GM19468 (cell line): ENCODE measurements around the gene ASXL3.

Source experiments
- ATAC-seq: cut with Tn5 transposase; IDR thresholded peaks from one replicate; pipeline ENCODE4 v1.9.1; 2021; ENCODE audit warnings: mild to moderate bottlenecking, moderate library complexity, moderate number of reproducible peaks; ENCODE audit not compliant: unreplicated experiment; ENCODE audit errors: extremely low read depth

Gene ASXL3

DNA sequence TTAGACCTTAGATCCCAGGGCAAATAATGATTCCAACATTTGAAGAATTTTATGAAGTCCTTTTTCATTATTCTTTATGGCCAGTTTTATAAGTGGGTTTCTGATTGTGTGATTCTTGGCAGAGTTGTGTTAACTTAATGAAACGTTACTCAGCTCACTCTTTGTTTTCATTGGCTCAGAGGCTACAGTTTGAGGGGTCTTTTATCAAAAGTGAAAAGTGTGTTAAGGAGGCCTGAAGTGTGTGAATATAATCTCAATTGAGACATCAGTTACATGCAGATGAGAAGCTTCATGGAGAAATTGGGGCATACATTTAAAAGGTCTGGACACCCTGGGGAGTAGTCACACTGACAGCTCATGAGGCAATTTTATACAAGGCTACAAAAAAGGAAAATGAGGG is 74.6 kb downstream of the ASXL3 start:
- ATAC-seq: no peak

- no peak for ATAC-seq
These were observed 75.2 kb downstream of the ASXL3 start for GRCh38 chr18:33653231-33653630.

- ATAC-seq: no peak
These were observed 79.0 kb downstream of the ASXL3 start for GRCh38 chr18:33656889-33657448.

- no peak for ATAC-seq
These were observed 82.8 kb downstream of the ASXL3 start for GRCh38 chr18:33660696-33661310.

- no peak for ATAC-seq
These were observed 86.3 kb downstream of the ASXL3 start for GRCh38 chr18:33664241-33664874.

DNA sequence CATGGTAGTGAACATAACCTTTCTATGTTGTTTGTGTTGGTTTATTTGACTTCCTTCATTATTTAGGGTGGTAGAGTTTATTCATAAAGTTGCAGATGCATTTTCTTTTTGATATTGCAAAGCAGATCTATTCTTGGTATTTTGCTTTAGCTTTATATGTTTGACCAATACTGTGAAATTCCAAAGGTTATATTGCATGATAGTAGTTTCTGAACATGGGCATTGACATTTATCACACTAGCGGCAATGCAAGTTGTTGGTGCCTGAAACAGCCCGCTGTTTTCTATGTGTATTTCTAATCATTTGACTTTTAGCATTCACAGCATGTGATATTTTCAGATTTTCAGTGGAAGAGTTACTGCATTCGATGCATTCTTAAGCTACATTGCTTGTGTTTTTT is 87.2 kb downstream of the ASXL3 start:
- ATAC-seq: no peak

- no peak for ATAC-seq
These were observed 87.6 kb downstream of the ASXL3 start for GRCh38 chr18:33665641-33666040.

- ATAC-seq: no peak
These were observed 88.9 kb downstream of the ASXL3 start for GRCh38 chr18:33666915-33667314.

DNA sequence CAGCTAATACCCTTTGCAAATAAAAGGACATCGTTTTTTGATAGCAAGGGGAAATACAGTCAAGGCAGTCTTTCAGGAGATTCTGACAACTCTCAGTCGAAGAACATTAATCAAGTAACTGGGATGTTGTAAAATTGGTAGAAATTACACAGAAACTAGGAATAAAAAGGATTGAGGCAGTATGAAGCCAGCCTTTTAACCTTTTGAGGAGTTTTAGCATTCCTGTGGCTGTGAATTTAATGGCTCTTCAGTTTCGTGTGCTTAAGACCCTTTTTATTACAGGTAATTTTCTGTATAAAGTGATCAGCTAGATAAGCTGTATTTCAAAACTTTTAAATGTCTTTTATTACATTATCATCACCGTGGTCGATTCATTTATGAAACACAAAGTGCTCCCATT is 91.6 kb downstream of the ASXL3 start:
- no peak for ATAC-seq

DNA sequence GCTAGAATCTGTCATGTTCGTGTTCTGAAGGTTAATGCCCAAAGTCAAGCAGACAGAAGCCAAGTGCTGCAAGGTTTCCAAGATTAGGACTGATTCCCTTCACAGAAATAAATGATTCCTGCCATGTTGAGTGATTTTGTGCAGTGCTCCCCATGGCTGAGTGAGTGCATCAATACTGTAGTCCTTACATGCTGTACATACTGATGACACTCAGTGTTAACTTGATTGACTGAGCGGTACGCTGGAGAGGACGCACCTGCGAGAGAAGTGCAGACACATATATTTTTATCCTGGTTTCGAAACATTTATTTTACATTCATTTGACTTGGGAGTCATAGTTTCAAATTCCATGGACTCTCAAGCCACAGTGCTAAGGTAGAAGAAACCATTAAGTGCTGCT is 92.0 kb downstream of the ASXL3 start:
- no peak for ATAC-seq

GRCh38 chr18:33673689-33674088 is 95.7 kb downstream of the ASXL3 start:
- ATAC-seq: no peak

DNA sequence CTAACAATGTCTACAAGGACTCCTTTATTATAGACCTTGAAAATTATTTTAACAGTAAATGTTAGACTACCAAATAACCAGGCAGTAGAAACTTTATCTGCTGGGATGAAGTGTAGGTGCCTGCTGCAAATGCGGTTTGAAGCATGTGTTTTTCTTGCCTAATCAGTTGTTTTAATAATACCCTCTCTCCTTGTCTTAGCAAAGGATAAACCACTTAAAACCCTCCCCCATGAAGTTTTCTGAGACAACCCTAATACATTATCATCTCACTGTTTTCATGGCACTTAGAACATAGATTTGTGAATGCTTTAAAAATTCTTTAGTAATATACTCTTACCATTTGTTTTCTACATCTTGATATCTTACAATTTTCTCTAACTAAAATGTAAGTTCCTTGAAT is 98.6 kb downstream of the ASXL3 start:
- ATAC-seq: no peak

GRCh38 chr18:33677891-33678290 is 99.9 kb downstream of the ASXL3 start:
- no peak for ATAC-seq

DNA sequence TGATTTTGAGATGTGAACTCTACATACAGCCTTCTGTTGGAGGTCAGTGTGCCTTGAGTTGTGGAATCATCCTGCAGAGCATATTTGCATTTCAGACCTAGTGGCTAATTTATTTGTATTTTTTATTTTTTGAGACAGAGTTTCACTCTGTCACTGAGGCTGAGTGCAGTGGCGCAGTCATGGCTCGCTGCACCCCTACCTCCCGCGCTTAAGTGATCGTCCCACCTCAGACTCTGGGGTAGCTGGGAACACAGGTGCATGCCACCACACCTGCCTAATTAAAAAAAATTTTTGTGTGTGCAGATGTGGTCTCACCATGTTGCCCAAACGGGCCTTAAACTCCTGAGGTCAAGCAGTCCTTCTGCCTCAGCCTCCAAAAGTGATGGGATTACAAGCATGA is 104.4 kb downstream of the ASXL3 start:
- ATAC-seq: no peak

DNA sequence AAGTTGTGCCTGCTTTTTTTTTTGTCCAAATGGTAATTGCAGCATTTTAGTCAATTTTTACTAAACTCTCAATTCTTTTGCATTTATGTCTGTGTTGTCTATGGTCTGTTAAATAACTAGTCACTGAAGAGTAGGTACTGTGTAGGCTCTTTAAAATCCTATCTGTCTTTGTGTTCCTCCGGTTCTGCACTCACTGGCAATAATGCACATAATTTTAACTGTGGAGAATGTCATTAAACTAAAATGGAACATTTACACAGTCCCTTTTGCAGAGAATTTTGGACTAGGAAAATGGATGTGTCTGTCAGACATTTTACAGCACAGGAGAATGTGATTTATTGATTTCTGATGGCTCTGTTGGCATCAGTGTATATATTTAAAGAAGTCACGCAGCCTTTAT is 116.6 kb downstream of the ASXL3 start:
- ATAC-seq: no peak

DNA sequence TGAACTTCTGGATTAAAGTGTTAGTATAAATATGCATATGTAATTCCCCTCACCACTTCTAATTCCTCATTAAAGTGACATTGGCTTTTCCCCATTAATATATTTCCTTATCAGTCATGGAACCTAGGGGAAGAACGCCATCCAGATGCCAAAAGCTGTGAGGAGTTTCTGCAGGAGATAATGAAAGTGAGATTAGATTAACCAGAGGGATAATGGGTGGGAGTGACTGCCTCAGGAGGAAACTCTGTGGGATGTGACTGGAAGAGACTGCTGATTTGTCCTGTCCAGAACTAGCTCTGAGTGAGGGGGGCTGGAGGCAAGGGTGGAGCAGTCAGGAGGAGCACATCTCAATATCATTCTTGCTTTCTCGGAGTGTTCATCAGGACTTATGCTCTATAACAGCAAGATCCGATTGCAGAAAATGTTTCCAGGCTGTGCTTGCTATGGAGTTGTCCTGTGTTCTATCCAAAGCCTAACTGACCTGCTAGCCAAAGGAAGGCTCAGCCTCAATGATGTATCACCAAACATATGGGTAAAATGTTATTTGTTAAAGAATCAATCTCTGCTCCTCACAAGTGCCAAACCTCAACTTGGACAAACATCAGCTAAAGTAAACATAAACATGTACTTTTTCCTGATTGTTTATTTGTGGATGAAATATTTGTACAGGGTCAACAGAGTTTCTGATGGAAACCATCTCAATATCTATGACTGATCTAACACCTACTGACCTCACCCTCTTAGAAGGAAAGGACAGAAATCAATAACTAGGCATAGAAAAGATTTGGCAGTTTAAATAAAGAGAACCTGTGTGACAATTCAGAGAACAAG is 118.5 kb downstream of the ASXL3 start:
- no peak for ATAC-seq

GRCh38 chr18:33697498-33697897 is 119.5 kb downstream of the ASXL3 start:
- no peak for ATAC-seq

DNA sequence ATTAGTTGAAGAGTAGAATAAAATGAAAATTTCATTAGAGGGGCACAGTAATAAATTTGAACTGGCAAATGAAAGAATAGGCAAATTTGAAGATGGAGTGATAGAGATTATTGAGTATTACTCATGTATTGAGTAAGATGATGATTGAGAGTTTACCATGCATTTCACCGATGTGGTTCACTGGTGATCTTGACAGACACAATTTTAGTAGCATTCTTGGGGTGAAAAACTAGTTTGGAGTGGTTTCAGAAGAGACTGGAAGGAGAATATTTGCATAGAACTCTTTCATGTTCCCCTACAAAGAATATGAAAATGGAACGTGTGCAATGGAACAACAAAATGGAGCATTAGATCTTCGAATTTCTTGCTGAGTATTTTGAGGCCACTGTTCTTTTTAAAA is 121.4 kb downstream of the ASXL3 start:
- no peak for ATAC-seq

GRCh38 chr18:33700513-33700976 is 122.5 kb downstream of the ASXL3 start:
- peak; percentile 79 for ATAC-seq

DNA sequence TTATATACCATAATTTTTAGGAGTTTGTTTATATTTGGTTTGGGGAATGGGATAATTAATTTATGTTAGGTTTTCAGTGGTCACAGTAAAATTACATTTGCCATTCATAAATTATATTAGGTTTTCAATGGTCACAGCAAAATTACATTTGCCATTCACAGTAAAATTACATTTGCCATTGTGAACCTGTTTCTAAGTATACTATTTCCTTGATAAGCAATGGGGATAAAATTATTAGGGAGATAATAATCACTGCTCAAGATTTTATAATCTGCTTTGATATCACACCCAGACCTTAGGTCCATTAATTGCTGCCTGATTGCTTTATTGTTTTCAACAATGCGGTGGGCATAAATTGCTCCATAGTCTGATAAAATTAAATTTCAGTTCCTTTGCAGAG is 124.6 kb downstream of the ASXL3 start:
- no peak for ATAC-seq

DNA sequence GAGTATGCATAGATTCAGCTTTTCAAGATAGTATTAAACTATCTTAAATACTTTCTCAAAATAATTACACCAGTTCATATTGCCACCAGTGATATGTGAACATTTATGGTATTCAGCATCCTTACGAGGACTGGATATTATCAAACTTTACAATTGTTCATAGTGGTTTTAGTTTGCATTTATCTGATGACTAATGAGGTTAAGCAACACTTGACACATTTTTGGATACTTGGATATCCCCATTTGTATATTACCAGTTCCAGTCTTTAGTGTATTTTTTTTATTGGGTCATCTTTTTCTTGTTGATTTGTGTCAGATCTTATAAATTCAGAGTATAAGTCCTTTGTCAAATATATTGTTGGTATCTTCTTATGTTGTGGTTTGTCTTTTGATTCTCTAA is 128.4 kb downstream of the ASXL3 start:
- ATAC-seq: no peak
